Omental fat pad (tissue), 4 donors: ENCODE results near the gene MELTF. TPM values are rescaled to one million over a fixed set of nuclear protein-coding genes. Genes with fewer than 3 reads are reported as not detected.

Experiments used
- ATAC-seq: fragments of 150-250 bp; one replicate; pipeline ENCODE4 v1.9.1; 2016; ENCODE audit warnings: mild to moderate bottlenecking, moderate library complexity; ENCODE audit not compliant: low FRiP score
- DNase-seq: peaks from one replicate; pipeline ENCODE4 v3.0.0-alpha.2; 2019; ENCODE audit warnings: low spot score
- CTCF ChIP-seq, 3 donors: fragments of 450-650 bp; IDR thresholded peaks; one replicate each; pipeline ENCODE4 v1.5.1; 2016 to 2017; ENCODE audit warnings: antibody characterized with exemption in 3 of 3, mild to moderate bottlenecking in 3 of 3, moderate library complexity in 2 of 3
- total RNA-seq, 4 donors: library from RNA; depleted of rRNA; stranded (reverse); fragments of >200 nt; gene quantifications; one replicate each; pipeline ENCODE4 v1.1.0, GENCODE V29; 2016

Gene MELTF
- total RNA-seq, 4 donors from 2014 or later: 8.3 to 39.3 (median 27.2) TPM

- ATAC-seq: no peak
- TF ChIP-seq CTCF (IDR thresholded peaks at IDR 0.05): no peak
- no peak for DNase-seq
These were observed 46.4 kb downstream of the MELTF start for GRCh38 chr3:196983186-196983585.

- ATAC-seq (no peak), DNase-seq (no peak)
- no peak for TF ChIP-seq CTCF (IDR thresholded peaks at IDR 0.05)
These were observed 48.0 kb downstream of the MELTF start for GRCh38 chr3:196981657-196982056.

- DNase-seq: peak; percentile 76
- peak; percentile 88 for ATAC-seq
- TF ChIP-seq CTCF (IDR thresholded peaks at IDR 0.05): no peak
These were observed 50.1 kb downstream of the MELTF start for GRCh38 chr3:196979545-196979944.

- no peak for ATAC-seq
- no peak for TF ChIP-seq CTCF (IDR thresholded peaks at IDR 0.05)
- DNase-seq: no peak
These were observed 52.7 kb downstream of the MELTF start for GRCh38 chr3:196976941-196977340.

GRCh38 chr3:196975349-196975748, 54.3 kb downstream of the MELTF start:
- ATAC-seq (no peak), DNase-seq (no peak)
- TF ChIP-seq CTCF (IDR thresholded peaks at IDR 0.05): no peak

- DNase-seq: no peak
- no peak for TF ChIP-seq CTCF (IDR thresholded peaks at IDR 0.05)
- ATAC-seq: no peak
These were observed 55.0 kb downstream of the MELTF start for GRCh38 chr3:196974661-196975060.

- DNase-seq: no peak
- no peak for ATAC-seq
- TF ChIP-seq CTCF (IDR thresholded peaks at IDR 0.05): no peak
These were observed 58.4 kb downstream of the MELTF start for GRCh38 chr3:196971094-196971698.
